Breast epithelium (tissue), 3 donors: Measurements from ENCODE around the gene CYP2A6.
"Not testable (repeated sequence)": the region's sequence is repeated elsewhere in the genome, so short reads cannot be mapped to it uniquely, and the experiment has no call there.

Source experiments
- CTCF ChIP-seq, 3 donors: fragments of 450-650 bp; IDR thresholded peaks; one replicate each; pipeline ENCODE4 v1.5.1; 2016 to 2017; ENCODE audit warnings: antibody characterized with exemption in 3 of 3, mild to moderate bottlenecking in 3 of 3, moderate library complexity in 3 of 3
- POLR2AphosphoS5 ChIP-seq, 3 donors: sonication (generic); formaldehyde crosslinking; IDR thresholded peaks; one replicate each; pipeline ENCODE4 v1.6.1; 2017; ENCODE audit warnings: antibody characterized with exemption in 3 of 3

DNA sequence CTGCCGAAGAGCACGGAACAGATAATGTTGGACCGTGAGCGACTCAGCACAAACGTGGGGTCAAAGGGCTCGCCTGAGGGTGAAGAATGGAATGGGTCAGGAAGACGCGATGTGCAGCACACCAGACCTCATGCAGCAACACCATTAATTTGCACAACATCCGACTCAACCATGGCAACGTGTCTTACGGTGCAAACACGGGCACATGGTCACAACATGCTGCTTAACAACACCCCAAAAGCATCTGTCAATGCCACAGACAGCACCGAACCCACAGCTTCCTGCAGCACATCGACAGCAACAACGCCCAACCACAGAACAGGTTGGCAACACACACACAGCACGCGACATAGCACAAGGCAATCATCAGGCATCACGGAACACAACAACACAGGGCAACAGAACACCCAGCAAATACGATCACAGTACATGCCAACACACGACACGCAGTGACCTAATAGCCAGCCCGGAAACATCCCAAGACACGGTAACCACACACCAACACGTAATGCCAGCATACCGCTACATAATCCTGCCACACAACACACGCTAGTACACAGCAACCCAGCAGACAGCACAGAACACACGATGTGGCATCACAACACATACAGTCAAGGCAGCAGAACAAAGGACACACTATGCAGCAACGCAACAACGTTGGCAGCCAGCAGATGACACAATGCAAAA, 23.4 kb downstream of the CYP2A6 start:
- not testable (repeated sequence) for TF ChIP-seq CTCF, POLR2AphosphoS5 (IDR thresholded peaks at IDR 0.05)
